K562 (cell line): ENCODE measurements around the gene GNRH2. TPM values are rescaled to one million over a fixed set of nuclear protein-coding genes. Genes with fewer than 3 reads are reported as not detected.

Source experiments
- ATAC-seq: fragments of 200-7000 bp; cut with Tn5 transposase; 3 replicates; pipeline ENCODE4 v1.9.1; 2020; ENCODE audit warnings: moderate library complexity
- BruUV-seq: library from RNA; stranded (reverse); fragments of 400-500 nt; replicated peaks from 2 replicates; lab custom pipeline; 2021; lab: Mats Ljungman, UMichigan
- CTCF ChIA-PET: fragments of 300-600 bp; formaldehyde crosslinking; extraction: SDS; loops from one replicate; lab custom pipeline; 2021; ENCODE audit warnings: low intra/inter-chr PET ratio; lab: Yijun Ruan, JAX
- POLR2A ChIA-PET: fragments of 300-600, 350-650 bp; sonication (Branson Sonifier 250); formaldehyde crosslinking; extraction: SDS; loops from one replicate; lab custom pipeline; 2021; ENCODE audit warnings: antibody characterized with exemption, inconsistent platforms; lab: Yijun Ruan, JAX
- DNase-seq, 4 experiments: peaks; one replicate each; pipeline versions ENCODE4 v3.0.0 to v3.0.0-alpha.2; 2011 to 2018; ENCODE audit warnings: low spot score in 3 of 4, mixed read lengths in 3 of 4; ENCODE audit errors: extremely low read depth in 1 of 4
- FAIRE-seq: peaks from 2 replicates; lab custom pipeline; 2011; peaks lifted over from hg19 to GRCh38; lab: Jason Lieb, UNC
- H2AFZ ChIP-seq: 2 replicates; pipeline ENCODE4 v1.6.0; 2011; ENCODE audit warnings: low read depth, low read length, control low read depth, inconsistent platforms
- H3K27ac ChIP-seq: fragments of 200-600 bp; 3 replicates; pipeline ENCODE4 v1.8.0; 2011; ENCODE audit warnings: low read depth, mild to moderate bottlenecking, control low read depth, inconsistent platforms, low read length, moderate library complexity, mixed read lengths; ENCODE audit errors: extremely low read depth
- H3K27me3 ChIP-seq, 2 experiments: fragments of 300-600 bp in 1 of 2; 2 replicates in 1 of 2; 3 replicates in 1 of 2; pipeline versions ENCODE4 v1.6.0 to v1.8.0; 2011; ENCODE audit warnings: inconsistent platforms in 2 of 2, low read length in 2 of 2, mild to moderate bottlenecking in 1 of 2, mixed read lengths in 1 of 2, moderate library complexity in 1 of 2; ENCODE audit not compliant: control insufficient read depth in 2 of 2, insufficient read depth in 2 of 2
- H3K36me3 ChIP-seq: fragments of 300-600 bp; 3 replicates; pipeline ENCODE4 v1.8.0; 2011; ENCODE audit warnings: mild to moderate bottlenecking, low read length, inconsistent platforms; ENCODE audit not compliant: control insufficient read depth, insufficient read depth
- H3K4me1 ChIP-seq, 2 experiments: fragments of 200-600 bp in 1 of 2; replicated peaks in 1 of 2; 2 replicates in 1 of 2; 3 replicates in 1 of 2; pipeline versions ENCODE4 v1.5.1 to v1.8.0; 2011; ENCODE audit warnings: inconsistent platforms in 2 of 2, low read length in 2 of 2, mild to moderate bottlenecking in 1 of 2, mixed read lengths in 1 of 2, moderate library complexity in 1 of 2; ENCODE audit not compliant: control insufficient read depth in 2 of 2, insufficient read depth in 2 of 2
- H3K4me2 ChIP-seq: 2 replicates; pipeline ENCODE4 v1.6.1; 2011; ENCODE audit warnings: low read length, control low read depth, inconsistent platforms, mixed read lengths; ENCODE audit not compliant: insufficient read depth
- H3K4me3 ChIP-seq: fragments of 200-600 bp; sonication (generic), shearing (Covaris generic); 2 replicates; pipeline ENCODE4 v1.5.1; 2016; ENCODE audit warnings: control low read depth, inconsistent platforms
- H3K79me2 ChIP-seq: fragments of 200-600 bp; 3 replicates; pipeline ENCODE4 v1.8.0; 2011; ENCODE audit warnings: low read length, inconsistent platforms; ENCODE audit not compliant: control insufficient read depth, insufficient read depth
- H3K9ac ChIP-seq, 2 experiments: 2 replicates each; pipeline versions ENCODE4 v1.6.0 to v1.6.1; 2011; ENCODE audit warnings: low read depth in 2 of 2, low read length in 2 of 2, control low read depth in 1 of 2, inconsistent platforms in 1 of 2, mild to moderate bottlenecking in 1 of 2, mixed read lengths in 1 of 2; ENCODE audit not compliant: insufficient read depth in 1 of 2
- H3K9me1 ChIP-seq: one replicate; pipeline ENCODE4 v1.6.0; 2011; ENCODE audit warnings: inconsistent platforms, mild to moderate bottlenecking, low read length, moderate library complexity; ENCODE audit not compliant: control insufficient read depth, insufficient read depth
- H3K9me3 ChIP-seq: replicated peaks from 2 replicates; pipeline ENCODE4 v1.5.1; 2011; ENCODE audit warnings: low read depth, low read length, inconsistent platforms; ENCODE audit not compliant: control insufficient read depth, insufficient read depth
- H4K20me1 ChIP-seq: replicated peaks from 2 replicates; pipeline ENCODE4 v1.6.1; 2011; ENCODE audit warnings: low read length, inconsistent platforms, mixed read lengths; ENCODE audit not compliant: control insufficient read depth, insufficient read depth
- FIP1L1 ChIP-seq: fragments of 200-400 bp; formaldehyde crosslinking; IDR thresholded peaks from 2 replicates; pipeline ENCODE4 v1.6.1; 2018; ENCODE audit warnings: mild to moderate bottlenecking, low read depth, low read length; ENCODE audit not compliant: poor library complexity, severe bottlenecking
- FOXJ3 ChIP-seq: sonication (generic); formaldehyde crosslinking; IDR thresholded peaks from 2 replicates; pipeline ENCODE4 v1.4.0; 2020; ENCODE audit warnings: mild to moderate bottlenecking, missing genetic modification reagents
- TEAD2 ChIP-seq: fragments of 450-650 bp; IDR thresholded peaks from 2 replicates; pipeline ENCODE4 v1.6.1; 2016; ENCODE audit warnings: missing genetic modification characterization, control low read depth, missing compliant biosample characterization
- WGBS: fragments of 100-300 bp; shearing (Covaris generic); methylation state at CpG from one replicate; pipeline ENCODE4 v1.1.6; 2016; ENCODE audit warnings: low coverage, mixed read lengths; ENCODE audit not compliant: insufficient coverage; ENCODE audit errors: missing lambda C conversion rate; 5-methylcytosine and 5-hydroxymethylcytosine counted together
- in situ Hi-C: fragments of 300-500 bp; cut with MboI; formaldehyde crosslinking; loops from 4 replicates; pipeline ENCODE4 v1.15.0; 2018; ENCODE audit warnings: inconsistent platforms, mixed read lengths
- intact Hi-C: fragments of 100-400 bp; cut with micrococcal nuclease; formaldehyde crosslinking; loops from 2 replicates; pipeline ENCODE4 v1.14.2; 2022
- polyA plus RNA-seq, 8 experiments: library from polyadenylated mRNA; depleted of rRNA in 4 of 8; stranded (reverse) in 5 of 8; unstranded in 3 of 8; fragments of >200 nt; fragmentation: Nextera tagmentation in 2 of 8; fragmentation: Illumina TruSeq in 1 of 8; extraction: Ambion mirVana in 2 of 8; extraction: Trizol in 1 of 8; gene quantifications; 2 replicates each; pipeline versions ENCODE4 v1.2.1 to v1.2.3, GENCODE V29; 2011 to 2014; ENCODE audit warnings: inconsistent platforms in 1 of 8, missing spikeins in 1 of 8
- total RNA-seq, 7 experiments: library from RNA; depleted of rRNA in 6 of 7; stranded (reverse); fragments of >200 nt in 6 of 7; fragmentation: Illumina TruSeq in 2 of 7; extraction: Trizol in 2 of 7; gene quantifications; 2 replicates each; pipeline versions ENCODE4 v1.2.1 to v1.2.3, GENCODE V29; 2011 to 2021; ENCODE audit warnings: low replicate concordance in 1 of 7
- TF ChIP-seq, protein P1 (sequence below): fragments of 250-450 bp; sonication (Bioruptor Pico); IDR thresholded peaks from 2 replicates; pipeline ENCODE4 v1.6.1; 2021; ENCODE audit warnings: mild to moderate bottlenecking
- TF ChIP-seq, protein P2 (sequence below): IDR thresholded peaks from 2 replicates; pipeline ENCODE4 v1.6.1; 2014; ENCODE audit warnings: antibody characterized with exemption

GNRH2 gene
- total and polyA plus RNA-seq, 9 of the 15 experiments (the other 6 are each of a cell fraction or from before 2014, with no cell fraction given), result 0.11 to 0.50 (median 0.24) TPM; not detected in 5

DNA sequence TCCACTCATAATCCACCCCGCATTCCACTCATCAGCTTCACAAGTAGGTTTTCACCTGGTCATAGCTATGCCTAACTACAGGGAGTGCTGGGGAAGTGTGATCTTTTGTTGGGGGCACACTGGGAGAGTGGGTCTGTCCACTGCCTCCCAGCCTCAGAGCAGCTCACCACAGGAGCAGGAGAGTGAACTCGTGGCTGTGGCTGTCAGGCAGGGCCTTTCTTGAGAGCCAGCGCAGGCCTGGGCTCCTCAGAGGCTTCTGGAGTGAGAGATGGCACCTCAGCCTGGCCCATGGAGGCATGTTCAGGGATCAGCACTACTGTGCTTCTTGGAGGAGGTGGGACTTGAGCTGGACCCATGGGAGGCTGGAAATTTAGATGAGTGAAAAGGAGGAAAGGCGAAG lies 4.0 kb upstream of the GNRH2 start:
- Histone ChIP-seq H3K4me1 (peaks cover 6 to 9% of the 10 kb centered on the region in 2 experiments; a peak in 4 of 5 replicates), H3K36me3 (peaks cover 63% of the 10 kb centered on the region; the same call in 2 of the 3 replicates), H3K9ac (peak overlapping the region in 1 of 2 experiments; percentile 45; a peak in 1 of 4 replicates), H3K27me3 (no peaks in the 10 kb centered on the region), H2AFZ (no peak overlapping the region), H3K4me3 (no peak overlapping the region), H3K9me3 (no peaks in the 10 kb centered on the region), H4K20me1 (no peaks in the 10 kb centered on the region), H3K27ac (no peak overlapping the region), H3K79me2 (no peaks in the 10 kb centered on the region)
- no TSS peak for BruUV-seq
- ChIA-PET POLR2A (interaction anchor here (0.5 to 0.6 kb wide), 4 partner anchors 121 to 674 kb away, joined by 3 to 4 read pairs (median 4); no protein-coding TSS in a partner anchor), CTCF (no interaction called here)
- FAIRE-seq, result no peak
- in situ Hi-C loops, result no loop called here
- TF ChIP-seq FIP1L1 (no peak), FOXJ3 (CRISPR knock-in tag) (no peak), TEAD2 (tag) (no peak)
- TF ChIP-seq, protein P1, sequence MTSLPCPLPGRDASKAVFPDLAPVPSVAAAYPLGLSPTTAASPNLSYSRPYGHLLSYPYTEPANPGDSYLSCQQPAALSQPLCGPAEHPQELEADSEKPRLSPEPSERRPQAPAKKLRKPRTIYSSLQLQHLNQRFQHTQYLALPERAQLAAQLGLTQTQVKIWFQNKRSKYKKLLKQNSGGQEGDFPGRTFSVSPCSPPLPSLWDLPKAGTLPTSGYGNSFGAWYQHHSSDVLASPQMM (CRISPR knock-in tag), result no peak
- TF ChIP-seq, protein P2, sequence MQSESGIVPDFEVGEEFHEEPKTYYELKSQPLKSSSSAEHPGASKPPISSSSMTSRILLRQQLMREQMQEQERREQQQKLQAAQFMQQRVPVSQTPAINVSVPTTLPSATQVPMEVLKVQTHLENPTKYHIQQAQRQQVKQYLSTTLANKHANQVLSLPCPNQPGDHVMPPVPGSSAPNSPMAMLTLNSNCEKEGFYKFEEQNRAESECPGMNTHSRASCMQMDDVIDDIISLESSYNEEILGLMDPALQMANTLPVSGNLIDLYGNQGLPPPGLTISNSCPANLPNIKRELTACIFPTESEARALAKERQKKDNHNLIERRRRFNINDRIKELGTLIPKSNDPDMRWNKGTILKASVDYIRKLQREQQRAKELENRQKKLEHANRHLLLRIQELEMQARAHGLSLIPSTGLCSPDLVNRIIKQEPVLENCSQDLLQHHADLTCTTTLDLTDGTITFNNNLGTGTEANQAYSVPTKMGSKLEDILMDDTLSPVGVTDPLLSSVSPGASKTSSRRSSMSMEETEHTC, result no peak
- TF ChIP-seq, all 486 proteins: peak for 0
- no peak for ATAC-seq
- 89% methylated on average over 4 of the region's 4 CpGs for WGBS
- DNase-seq, result no peak
- H3K4me2 ChIP-seq, result no peak overlapping the region
- H3K9me1 ChIP-seq, result no peaks in the 10 kb centered on the region
- intact Hi-C loops, result no loop called here
